ENCODE measurements around the gene MAPK4.

GRCh38 chr18:50644807-50645206, 84.9 kb downstream of the MAPK4 start:
- TF ChIP-seq CTCF (IDR thresholded peaks at IDR 0.05; ENCODE audit: insufficient read depth, low read depth, low read length) (no peak), EZH2 (IDR thresholded peaks at IDR 0.05; ENCODE audit: insufficient read depth, low read length) (no peak)
